ENCODE results near the gene TTLL1.

DNA sequence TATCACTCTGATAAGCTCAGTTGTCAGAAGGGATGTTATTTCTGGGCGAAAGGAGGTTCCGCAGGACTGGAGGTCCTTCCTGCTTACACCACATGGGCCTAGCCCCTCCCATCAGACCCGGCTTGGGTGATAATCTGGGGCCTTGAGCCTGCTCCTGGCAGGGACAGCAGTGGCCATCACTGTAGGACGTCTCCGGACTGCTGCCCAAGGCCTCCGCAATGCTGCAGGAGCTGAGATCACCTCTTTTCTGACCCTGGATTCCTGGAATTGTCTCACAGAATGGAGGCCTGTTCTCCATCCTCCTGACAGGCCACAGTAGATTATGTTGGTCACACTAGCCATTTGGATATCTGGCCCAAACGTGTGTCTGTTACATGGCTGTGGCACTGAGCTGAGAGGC is 12.1 kb upstream of the TTLL1 start:
- TF ChIP-seq CTCF (optimal IDR thresholded peaks at IDR 0.05 in 1 of 3, IDR thresholded peaks at IDR 0.05 in 1 of 3, conservative IDR thresholded peaks at IDR 0.05 in 1 of 3; ENCODE audit: extremely low read depth in 1 of 3, insufficient read depth in 2 of 3, low read length in 3 of 3): no peak
- no peak for TF ChIP-seq EZH2 (IDR thresholded peaks at IDR 0.05; ENCODE audit: low read length)
